ENCODE data around the gene PSMD6.
A peak's percentile ranks its signal among the peaks of the same experiment; 100 is the strongest.

PSMD6 gene

GRCh38 chr3:64037084-64037483 is 13.8 kb upstream of the PSMD6 start:
- Histone ChIP-seq H3K4me3 (no peak overlapping the region), H3K27ac (no peak overlapping the region)
- TF ChIP-seq CTCF (IDR thresholded peaks at IDR 0.05): no peak
- DNase-seq (ENCODE audit: low spot score): no peak

DNA sequence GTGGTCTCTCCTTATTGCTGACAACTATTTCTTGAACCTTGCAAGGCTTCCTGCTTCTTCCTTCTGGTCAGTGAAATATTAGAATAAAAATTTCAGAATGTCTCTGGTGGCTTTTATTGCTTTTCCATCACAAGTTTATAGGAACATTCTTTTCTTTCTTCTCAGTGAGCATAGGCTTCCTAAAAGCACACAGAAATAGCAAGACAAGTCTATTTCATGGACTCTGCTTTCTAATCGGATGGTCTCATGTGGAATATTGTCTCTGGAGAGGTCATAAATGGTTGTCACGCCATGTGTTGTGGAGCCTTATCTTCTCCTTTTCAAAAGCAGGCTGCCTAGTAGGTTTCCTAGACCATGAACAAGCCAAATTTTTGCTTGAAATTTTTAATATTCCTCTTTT is 9.8 kb upstream of the PSMD6 start:
- H3K4me3 ChIP-seq: no peak overlapping the region
- H3K27ac ChIP-seq: no peak overlapping the region
- TF ChIP-seq CTCF (IDR thresholded peaks at IDR 0.05): no peak
- DNase-seq (ENCODE audit: low spot score): no peak

DNA sequence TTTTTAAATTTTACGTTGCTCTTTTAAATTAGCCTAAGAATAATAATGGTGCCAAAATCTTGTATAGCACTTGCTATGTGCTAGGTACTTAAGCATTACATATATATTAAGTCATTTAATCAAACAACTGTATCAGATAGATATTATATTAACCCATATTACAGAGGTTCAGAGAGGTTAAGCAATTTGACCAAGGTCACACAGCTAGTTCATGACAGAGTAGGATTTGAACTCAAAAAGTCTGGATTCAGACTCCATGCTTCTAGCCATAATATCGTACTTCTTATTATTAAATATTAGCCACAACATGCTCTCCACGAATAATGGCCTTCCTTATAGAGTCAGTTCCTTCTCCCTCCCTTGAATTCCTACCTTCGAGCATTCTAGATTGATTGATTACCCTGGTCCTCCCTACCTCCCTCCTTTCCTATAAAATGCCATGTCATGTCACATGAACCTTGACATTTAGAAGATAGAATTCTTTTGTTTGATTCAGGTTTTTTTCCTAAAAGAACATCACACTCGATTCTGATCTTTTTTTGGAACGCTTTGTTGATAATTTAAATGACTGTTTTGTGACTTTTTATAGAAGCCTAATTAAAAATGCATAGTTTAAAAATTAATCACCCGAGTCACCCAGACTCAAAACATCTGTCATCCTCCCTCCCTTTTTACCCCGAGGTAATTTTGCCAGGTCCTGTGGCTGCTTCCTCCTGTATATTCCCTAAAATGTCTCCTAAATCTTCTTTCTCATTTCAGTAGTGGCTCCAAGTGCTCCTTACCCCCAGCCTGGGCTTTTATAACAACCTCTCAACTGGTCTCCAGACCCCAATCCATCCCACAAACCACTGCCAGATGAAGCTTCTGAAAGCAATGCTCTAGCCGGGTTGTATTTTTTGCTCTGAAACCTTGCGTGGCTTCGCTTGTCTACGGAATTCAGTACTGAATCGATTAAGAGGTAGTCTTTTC is 8.5 kb upstream of the PSMD6 start:
- no peak overlapping the region for H3K4me3 ChIP-seq
- no peak for DNase-seq (ENCODE audit: low spot score)
- no peak for TF ChIP-seq CTCF (IDR thresholded peaks at IDR 0.05)
- H3K27ac ChIP-seq: no peak overlapping the region

DNA sequence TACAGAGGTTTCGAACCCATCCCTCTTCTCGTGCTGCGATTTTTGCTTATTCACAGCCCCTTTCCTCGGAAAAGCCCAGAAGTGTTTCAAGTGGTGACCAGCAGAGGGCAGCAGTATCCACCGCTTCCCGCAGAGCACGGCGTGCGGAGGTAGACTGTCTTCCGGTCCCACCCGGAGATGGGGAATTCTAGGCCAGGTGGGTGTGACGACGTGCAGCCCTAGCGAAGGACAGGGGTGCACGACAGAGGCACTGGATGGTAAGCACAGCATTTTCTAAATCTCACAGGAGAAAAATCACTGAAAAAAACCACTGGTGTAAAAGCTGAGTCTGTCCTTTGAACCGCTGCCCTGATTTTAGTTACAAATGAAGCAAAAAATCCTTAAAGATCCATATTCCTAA is 7.4 kb upstream of the PSMD6 start:
- H3K27ac ChIP-seq: no peak overlapping the region
- peak; percentile 74 for DNase-seq (ENCODE audit: low spot score)
- peak; percentile 81 for TF ChIP-seq CTCF (IDR thresholded peaks at IDR 0.05)
- peak overlapping the region; percentile 64 for H3K4me3 ChIP-seq

- no peak for DNase-seq (ENCODE audit: low spot score)
- H3K27ac ChIP-seq: no peak overlapping the region
- no peak overlapping the region for H3K4me3 ChIP-seq
- no peak for TF ChIP-seq CTCF (IDR thresholded peaks at IDR 0.05)
Observed at GRCh38 chr3:64029287-64029686, 6.0 kb upstream of the PSMD6 start.

DNA sequence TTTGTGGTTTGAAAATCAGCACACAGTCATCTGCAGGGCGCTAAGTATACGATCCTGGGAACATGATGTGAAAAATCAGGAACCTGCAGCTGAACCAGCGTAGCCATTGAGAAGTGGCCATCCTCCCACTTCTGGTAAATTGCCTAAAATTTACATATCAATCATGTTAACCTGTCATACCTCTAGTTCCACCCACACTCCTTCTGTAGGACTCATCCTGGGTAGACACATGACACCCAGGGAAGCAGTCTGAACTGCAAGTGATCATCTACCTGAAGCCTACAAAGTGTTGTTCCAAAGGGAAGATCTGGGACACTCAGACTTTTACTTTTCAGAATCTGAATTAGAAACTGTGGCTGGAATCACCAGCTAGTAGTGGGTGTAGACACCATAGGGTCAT is 5.5 kb upstream of the PSMD6 start:
- Histone ChIP-seq H3K4me3 (no peak overlapping the region), H3K27ac (no peak overlapping the region)
- DNase-seq (ENCODE audit: low spot score): no peak
- no peak for TF ChIP-seq CTCF (IDR thresholded peaks at IDR 0.05)

GRCh38 chr3:64027658-64028057 is 4.4 kb upstream of the PSMD6 start:
- no peak overlapping the region for H3K27ac ChIP-seq
- no peak for TF ChIP-seq CTCF (IDR thresholded peaks at IDR 0.05)
- no peak for DNase-seq (ENCODE audit: low spot score)
- H3K4me3 ChIP-seq: no peak overlapping the region

Measured in coronary artery (tissue), 2 donors.